ENCODE data around the gene PCNX3.

GRCh38 chr11:65584723-65585171, 30.8 kb upstream of the PCNX3 start:
- TF ChIP-seq CTCF (IDR thresholded peaks at IDR 0.05) (no peak), POLR2A (IDR thresholded peaks at IDR 0.05) (no peak)

Measured in Peyer's patch (tissue), 4 donors.